Mesodermal cell (in vitro differentiated cells): ENCODE results near the gene TAC3.
"Not testable (repeated sequence)": the region's sequence is repeated elsewhere in the genome, so short reads cannot be mapped to it uniquely, and the experiment has no call there.

Source experiments
- H3K27ac ChIP-seq: 2 replicates; pipeline ENCODE4 v1.7.0; 2013; ENCODE audit warnings: mild to moderate bottlenecking, low read depth, low read length, moderate library complexity; ENCODE audit not compliant: severe bottlenecking
- H3K36me3 ChIP-seq: 2 replicates; pipeline ENCODE4 v1.7.1; 2013; ENCODE audit warnings: mild to moderate bottlenecking, low read length, moderate library complexity; ENCODE audit not compliant: control insufficient read depth, insufficient read depth
- H3K4me1 ChIP-seq: one replicate; pipeline ENCODE4 v1.7.1; 2013; ENCODE audit warnings: mild to moderate bottlenecking, low read length; ENCODE audit not compliant: insufficient read depth, control insufficient read depth, poor library complexity, severe bottlenecking
- H3K4me3 ChIP-seq: 2 replicates; pipeline ENCODE4 v1.7.0; 2013; ENCODE audit warnings: low read length, control low read depth, mild to moderate bottlenecking; ENCODE audit not compliant: insufficient read depth, poor library complexity, severe bottlenecking; ENCODE audit errors: extremely low read depth
- H3K9me3 ChIP-seq: 2 replicates; pipeline ENCODE4 v1.7.1; 2013; ENCODE audit warnings: mild to moderate bottlenecking, low read length, moderate library complexity; ENCODE audit not compliant: control insufficient read depth
- WGBS, 2 experiments: methylation state at CpG; one replicate each; pipeline ENCODE4 v1.1.5; 2013; ENCODE audit warnings: missing lambda C conversion rate in 2 of 2; ENCODE audit not compliant: insufficient coverage in 2 of 2; 5-methylcytosine and 5-hydroxymethylcytosine counted together

Gene TAC3

DNA sequence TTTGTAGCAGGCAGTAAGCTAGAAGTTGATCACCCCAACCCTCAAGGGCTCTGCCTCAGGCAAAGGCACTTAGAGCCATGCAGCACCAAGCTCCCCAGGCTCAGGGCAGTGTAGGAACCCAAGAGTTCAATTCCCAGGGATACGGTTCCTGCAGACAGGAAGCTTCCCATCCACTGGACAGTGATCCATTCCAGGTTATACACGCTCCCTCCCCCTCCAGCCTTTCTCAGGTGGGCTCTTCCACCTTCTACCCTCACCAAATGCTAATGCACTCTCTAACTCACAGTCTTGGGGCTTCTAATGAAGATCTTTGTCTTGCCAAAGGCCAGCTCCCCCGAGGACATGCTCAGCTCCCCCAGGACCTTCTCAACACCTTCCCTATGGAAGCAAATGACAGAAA, 20.9 kb upstream of the TAC3 start:
- no peaks in the 10 kb centered on the region for H3K4me1 ChIP-seq
- no peaks in the 10 kb centered on the region for H3K9me3 ChIP-seq
- no peak overlapping the region for H3K4me3 ChIP-seq
- 79 to 88% methylated on average over 2 of the region's 3 CpGs for WGBS, 2 experiments
- no peaks in the 10 kb centered on the region for H3K36me3 ChIP-seq
- no peak overlapping the region for H3K27ac ChIP-seq

DNA sequence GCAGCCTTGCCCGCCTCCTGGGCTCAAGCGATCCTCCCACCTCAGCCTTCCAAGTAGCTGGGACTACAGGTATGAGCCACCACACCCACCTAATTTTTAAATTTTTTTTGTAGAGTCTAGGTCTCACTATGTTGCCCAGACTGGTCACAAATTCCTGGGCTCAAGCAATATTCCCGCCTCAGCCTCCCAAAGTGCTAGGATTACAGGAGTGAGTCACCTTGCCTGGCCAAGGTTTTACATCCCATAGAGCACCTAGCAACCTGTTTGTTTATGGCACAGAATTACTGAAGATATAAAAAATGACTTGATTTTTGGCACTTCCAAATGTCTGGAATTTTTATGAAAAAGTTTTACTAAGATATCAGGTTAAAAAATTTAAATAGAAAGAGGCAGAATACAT, 17.1 kb upstream of the TAC3 start:
- Histone ChIP-seq H3K36me3 (no peaks in the 10 kb centered on the region), H3K4me1 (no peaks in the 10 kb centered on the region), H3K27ac (no peak overlapping the region), H3K9me3 (no peaks in the 10 kb centered on the region), H3K4me3 (no peak overlapping the region)
- 100% methylated on average over 1 to 2 of the region's 3 CpGs for WGBS, 2 experiments

DNA sequence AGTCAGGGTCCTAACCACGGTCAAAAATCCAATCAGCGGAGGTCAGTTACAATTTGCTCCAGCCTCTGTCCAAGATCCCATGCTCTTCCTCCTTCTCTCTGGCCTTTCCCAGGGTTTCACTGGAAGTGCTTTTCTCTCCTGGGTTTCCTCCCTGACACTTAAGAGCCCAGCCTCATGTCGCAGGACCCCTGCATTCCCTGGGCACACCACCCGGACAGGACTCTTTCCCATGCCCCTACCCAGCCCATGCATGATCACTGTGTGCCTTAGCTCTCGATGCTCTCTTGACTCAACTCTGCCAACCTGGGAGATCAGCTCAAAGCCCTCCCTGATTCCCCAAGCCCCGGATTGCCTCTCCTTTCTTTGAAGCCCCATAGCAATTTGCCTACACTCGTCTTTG, 15.5 kb upstream of the TAC3 start:
- no peaks in the 10 kb centered on the region for H3K36me3 ChIP-seq
- no peaks in the 10 kb centered on the region for H3K4me1 ChIP-seq
- H3K9me3 ChIP-seq, result no peaks in the 10 kb centered on the region
- no peak overlapping the region for H3K4me3 ChIP-seq
- WGBS, 2 experiments, result 83 to 85% methylated on average over 7 of the region's 7 CpGs
- H3K27ac ChIP-seq, result no peak overlapping the region

DNA sequence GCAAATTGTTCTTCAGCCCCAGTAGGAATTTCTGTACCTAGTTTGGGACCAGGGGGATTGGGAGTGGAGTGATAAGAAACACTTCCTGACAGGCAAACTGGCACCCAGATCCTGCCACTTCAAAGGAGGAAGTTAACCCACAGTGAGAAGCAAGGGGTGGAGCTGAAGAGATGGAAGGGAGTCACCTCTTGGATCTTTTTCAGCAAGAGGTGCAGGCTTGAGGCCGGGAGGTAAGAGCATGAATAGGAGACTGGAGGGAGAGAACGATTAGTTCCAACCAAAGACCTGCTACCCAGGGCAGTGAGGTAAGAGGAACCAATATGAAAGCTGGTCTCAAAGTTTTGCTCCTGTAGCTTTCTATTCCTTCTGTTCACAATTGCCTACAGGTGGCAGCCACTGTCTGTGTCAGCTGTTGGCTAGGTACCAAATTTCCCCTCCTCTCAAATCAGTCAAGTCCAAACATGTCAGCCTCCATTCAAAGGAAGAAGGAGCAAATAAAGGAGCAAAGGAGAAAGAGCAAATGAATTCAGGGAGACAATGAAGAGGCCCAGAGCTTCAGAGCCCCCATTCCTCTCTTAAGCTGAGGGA, 14.9 kb upstream of the TAC3 start:
- no peak overlapping the region for H3K4me3 ChIP-seq
- no peak overlapping the region for H3K27ac ChIP-seq
- 55 to 64% methylated on average over 2 of the region's 2 CpGs for WGBS, 2 experiments
- no peaks in the 10 kb centered on the region for H3K4me1 ChIP-seq
- no peaks in the 10 kb centered on the region for H3K9me3 ChIP-seq
- no peaks in the 10 kb centered on the region for H3K36me3 ChIP-seq

DNA sequence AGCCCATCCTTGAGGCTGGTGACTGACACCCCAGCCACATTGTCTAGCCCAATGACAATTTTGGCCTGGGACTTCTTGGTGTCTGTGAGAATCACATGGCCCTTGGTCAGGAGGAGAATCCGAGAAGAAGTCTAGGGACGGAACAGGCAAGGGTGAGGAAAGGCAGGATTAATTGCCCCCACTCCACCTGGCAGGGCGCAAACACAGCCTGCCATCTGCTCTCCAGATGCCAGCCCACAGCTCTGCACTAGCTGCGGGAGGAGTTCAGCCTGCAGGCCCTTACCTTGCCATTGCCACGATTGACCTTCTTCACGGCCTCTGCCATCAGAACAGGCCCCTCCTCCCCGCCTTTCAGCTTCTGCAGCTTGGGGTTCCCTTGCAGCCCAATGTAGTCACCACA, 13.1 kb upstream of the TAC3 start:
- Histone ChIP-seq H3K9me3 (no peaks in the 10 kb centered on the region), H3K4me3 (no peak overlapping the region), H3K36me3 (no peaks in the 10 kb centered on the region), H3K4me1 (no peaks in the 10 kb centered on the region), H3K27ac (no peak overlapping the region)
- WGBS, 2 experiments, result 84 to 98% methylated on average over 3 to 5 of the region's 7 CpGs

DNA sequence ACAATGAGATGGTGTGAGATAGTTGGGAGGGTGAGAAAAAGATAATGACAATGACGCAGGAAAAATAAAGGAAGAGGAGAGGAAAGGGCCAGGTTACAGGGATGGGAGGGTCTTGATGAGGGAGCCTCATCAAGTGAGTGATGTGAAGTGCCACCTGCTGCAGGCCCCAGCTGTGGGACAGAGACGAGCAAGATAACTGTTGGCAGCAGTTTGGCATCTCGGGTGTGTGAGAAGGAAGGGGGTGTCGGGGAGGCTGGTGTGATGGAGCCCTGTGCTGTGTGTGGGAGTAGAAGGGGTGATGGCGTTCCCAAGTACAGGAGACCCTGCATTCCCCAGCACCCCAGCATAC, 11.4 kb upstream of the TAC3 start:
- no peaks in the 10 kb centered on the region for H3K9me3 ChIP-seq
- H3K4me1 ChIP-seq, result no peaks in the 10 kb centered on the region
- H3K27ac ChIP-seq, result no peak overlapping the region
- no peaks in the 10 kb centered on the region for H3K36me3 ChIP-seq
- WGBS, 2 experiments, result 81 to 100% methylated on average over 1 to 3 of the region's 5 CpGs
- no peak overlapping the region for H3K4me3 ChIP-seq

DNA sequence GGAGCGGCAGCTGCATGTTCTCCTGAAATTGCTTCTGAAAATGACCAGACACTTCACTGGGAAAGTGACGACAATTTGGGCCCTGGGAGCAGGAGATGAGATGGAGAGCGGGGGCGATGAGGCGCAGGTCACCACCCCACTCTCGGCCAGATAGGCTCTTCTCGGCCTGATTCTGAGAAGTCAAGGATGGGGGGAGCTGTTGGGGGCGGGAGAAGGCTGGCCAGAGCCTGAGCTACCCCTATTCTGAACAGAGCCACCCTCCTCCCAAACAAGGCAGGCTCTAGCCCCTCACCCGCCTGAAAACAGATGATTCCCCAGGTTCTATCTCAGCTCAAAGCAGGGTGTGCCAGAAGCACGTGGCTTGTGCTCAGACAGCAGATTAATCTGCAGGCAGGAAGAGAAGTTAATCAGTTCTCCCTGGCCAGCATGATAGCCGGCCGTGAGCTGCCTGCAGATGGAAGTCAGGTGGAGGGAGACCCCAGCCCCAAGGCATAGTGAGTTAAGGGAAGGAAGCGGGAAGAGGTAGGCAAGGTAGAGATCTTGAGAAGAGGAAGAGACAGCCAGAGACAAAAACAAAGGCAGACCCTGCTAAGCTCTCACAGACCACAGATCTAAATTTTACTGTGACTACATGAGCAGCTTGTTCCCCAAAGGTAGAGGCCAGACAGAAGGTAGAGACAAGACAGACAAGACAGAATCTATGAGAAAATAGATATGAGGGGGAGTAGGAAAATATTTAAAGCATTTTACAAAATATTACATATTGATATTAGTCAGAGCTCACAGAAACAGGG, 10.9 kb upstream of the TAC3 start:
- Histone ChIP-seq H3K36me3 (no peaks in the 10 kb centered on the region), H3K9me3 (no peaks in the 10 kb centered on the region), H3K27ac (no peak overlapping the region), H3K4me3 (no peak overlapping the region), H3K4me1 (no peaks in the 10 kb centered on the region)
- 84 to 86% methylated on average over 7 to 9 of the region's 13 CpGs for WGBS, 2 experiments

DNA sequence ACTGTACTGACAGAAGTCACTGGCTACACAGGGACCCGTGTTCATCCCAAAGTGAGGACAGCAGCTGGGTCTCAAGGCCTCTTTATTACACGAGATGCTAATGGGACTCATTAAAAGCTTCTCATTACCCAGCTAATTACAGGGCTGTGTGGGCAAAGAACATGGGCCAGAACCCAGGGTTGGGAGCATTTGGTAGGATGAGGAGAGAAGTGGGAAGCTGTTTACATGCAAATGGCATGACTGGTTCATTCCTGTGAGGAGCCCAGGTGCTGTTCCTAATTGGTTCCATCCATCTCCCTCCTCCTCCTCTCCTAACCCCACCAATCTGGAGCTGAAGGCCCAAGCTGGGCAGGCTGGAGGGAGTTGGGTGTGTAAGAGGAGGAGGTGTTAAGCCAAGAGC, 8.9 kb upstream of the TAC3 start:
- Histone ChIP-seq H3K9me3 (no peaks in the 10 kb centered on the region), H3K36me3 (no peaks in the 10 kb centered on the region)
- 80 to 100% methylated on average over 1 of the region's 2 CpGs for WGBS, 2 experiments

DNA sequence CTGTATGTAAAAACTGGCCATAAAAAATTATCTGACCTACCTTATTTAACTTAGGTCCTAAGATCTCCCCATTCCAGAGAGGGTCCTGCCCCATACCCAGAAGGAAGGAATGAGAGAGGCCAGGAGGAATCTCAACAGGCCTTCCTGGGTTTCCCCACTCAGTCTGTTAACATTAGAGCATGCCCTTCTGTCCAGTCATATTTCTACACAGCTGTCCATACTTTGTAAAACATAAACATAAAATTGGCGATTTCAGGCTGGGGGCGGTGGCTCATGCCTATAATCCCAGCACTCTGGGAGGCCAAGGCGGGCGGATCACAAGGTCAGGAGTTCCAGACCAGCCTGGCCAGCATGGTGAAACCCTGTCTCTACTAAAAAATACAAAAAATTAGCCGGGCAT, 6.0 kb upstream of the TAC3 start:
- H3K9me3 ChIP-seq, H3K36me3 ChIP-seq, H3K4me1 ChIP-seq, H3K27ac ChIP-seq, H3K4me3 ChIP-seq: not testable (repeated sequence)
- WGBS, 2 experiments, result 89 to 100% methylated on average over 2 to 4 of the region's 5 CpGs

More for the DNA sequence above, 8.9 kb upstream of the TAC3 start:
- Histone ChIP-seq H3K4me1 (no peaks in the 10 kb centered on the region), H3K27ac (no peak overlapping the region), H3K4me3 (no peak overlapping the region)

DNA sequence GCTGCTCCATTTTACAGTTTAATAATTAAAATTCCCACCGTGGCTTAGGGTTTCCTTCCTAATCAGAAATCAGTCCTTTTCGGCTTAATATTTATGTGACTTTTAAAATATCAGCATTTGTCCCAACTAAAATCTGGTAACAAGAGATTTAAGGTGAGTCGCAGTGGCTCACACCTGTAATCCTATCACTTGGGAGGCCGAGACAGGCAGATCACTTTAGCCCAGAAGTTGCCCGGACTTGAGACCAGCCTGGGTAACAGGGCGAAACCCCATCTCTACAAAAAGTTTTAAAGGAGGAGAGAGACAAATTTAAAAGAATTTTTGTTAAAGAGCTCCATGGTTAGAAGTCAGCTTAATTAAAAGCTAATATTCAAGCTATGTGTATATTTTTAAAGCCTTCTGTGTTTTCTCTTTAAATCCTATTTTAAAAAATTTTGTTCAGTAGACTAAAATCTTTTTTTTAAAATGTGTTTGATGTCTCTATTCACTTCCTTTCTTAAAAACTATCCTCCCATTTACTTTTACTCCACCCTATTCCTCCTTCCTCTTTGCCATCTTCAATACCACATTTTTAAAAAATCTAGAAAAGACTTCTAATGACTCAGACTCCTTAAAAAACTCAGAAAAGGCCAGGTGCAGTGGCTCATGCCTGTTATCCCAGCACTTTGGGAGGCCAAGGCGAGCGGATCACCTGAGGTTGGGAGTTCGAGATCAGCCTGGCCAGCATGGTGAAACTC, 3.8 kb upstream of the TAC3 start:
- Histone ChIP-seq H3K36me3 (no peaks in the 10 kb centered on the region), H3K27ac (no peak overlapping the region), H3K9me3 (no peaks in the 10 kb centered on the region), H3K4me3 (no peak overlapping the region), H3K4me1 (peaks cover 5% of the 10 kb centered on the region)
- WGBS, 2 experiments, result 94 to 97% methylated on average over 5 to 6 of the region's 9 CpGs

DNA sequence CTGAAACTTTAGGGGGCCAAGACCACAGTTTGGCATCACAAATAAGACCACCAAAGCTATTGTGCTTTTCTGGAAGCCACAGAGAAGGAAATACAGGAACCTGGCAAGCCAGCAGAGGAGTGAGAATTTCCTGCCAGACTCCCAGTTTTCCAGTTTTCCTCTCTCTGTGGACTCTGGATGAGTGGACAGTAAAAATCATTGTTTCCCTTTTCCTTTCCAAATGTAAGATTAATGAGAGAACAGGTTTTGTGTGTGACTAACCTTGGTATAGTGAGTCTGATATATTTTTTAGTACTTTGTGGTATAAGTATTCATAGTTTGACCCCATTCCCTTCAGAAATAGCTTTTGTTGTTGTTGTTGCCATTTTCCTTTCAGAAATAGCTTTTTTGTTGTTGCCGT, 2.6 kb upstream of the TAC3 start:
- Histone ChIP-seq H3K36me3 (no peaks in the 10 kb centered on the region), H3K4me3 (no peak overlapping the region), H3K4me1 (peaks cover 5% of the 10 kb centered on the region), H3K27ac (no peak overlapping the region), H3K9me3 (no peaks in the 10 kb centered on the region)
- 100% methylated on average over 1 of the region's 1 CpG for WGBS, 2 experiments
